ENCODE results near the gene FNDC10. TPM values are rescaled to one million over a fixed set of nuclear protein-coding genes. Genes with fewer than 3 reads are reported as not detected.

Gene FNDC10
- total RNA-seq, 4 donors from 2014 or later: 1.9 to 2.6 (median 2.2) TPM; not detected in 1

DNA sequence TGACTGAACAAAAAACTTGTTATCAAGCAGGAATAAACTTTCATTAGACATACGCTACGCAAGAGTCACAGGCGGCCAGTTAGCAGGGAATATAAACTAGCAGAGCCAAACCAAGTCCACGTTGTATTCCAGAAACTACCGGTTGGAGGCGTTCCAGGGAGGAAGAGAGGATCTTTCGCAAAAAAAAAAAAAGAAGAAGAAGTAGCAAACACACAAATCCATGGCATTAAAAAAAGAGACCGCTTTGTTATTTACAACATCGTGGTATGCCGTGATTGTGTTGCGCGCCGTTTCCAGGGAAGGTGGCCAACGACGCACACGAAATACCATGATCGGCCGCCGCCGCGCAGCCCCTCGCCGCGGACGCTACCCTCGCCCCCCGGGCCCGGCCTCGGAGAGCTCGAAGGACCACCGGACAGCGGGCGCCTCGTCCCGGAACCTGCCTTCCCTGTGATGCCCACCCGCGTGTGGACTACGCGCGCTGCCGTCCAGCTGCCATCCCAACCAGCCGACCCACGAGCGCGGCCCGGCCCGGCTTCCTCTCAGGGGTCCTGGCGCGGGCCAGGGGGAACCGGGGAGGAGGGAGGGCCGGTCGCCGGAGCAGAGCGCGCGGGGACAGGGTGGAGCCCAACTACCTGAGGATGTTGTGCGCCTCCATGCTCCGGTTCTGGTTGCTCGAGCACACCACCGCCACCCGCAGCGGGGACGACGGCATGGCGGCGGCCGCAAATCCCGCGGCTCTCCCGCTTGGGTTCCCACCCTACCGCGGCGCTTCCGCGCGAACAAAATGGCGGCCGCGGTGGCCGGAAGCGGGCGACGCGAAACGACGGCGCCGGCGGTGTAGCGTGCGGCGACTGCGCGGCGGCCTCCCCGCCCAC lies 25.9 kb downstream of the FNDC10 start:
- DNase-seq (ENCODE audit: low spot score) (no peak), ATAC-seq (ENCODE audit: low FRiP score) (peak; percentile 79)
- TF ChIP-seq CTCF (IDR thresholded peaks at IDR 0.05): no peak

DNA sequence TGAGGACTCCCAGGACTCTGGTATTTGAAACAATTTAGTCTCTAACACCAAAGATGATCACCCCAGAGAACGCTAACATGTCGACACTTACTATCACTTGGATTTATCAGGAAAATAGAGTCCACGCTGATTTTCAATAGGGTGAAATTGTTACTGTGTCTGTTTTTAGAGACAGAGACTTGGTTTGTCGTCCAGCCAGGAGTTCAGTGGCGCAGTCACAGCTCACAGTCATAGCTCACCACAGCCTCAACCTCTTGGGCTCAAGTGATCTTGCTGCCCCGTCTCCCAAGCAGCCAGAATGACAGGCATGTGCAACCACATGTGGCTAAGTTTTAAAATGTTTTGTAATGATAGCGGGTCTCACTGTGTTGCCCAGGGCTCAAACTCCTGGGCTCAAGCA lies 30.6 kb downstream of the FNDC10 start:
- DNase-seq (ENCODE audit: low spot score) (no peak), ATAC-seq (ENCODE audit: low FRiP score) (no peak)
- TF ChIP-seq CTCF (IDR thresholded peaks at IDR 0.05): no peak

- no peak for TF ChIP-seq CTCF (IDR thresholded peaks at IDR 0.05)
- ATAC-seq (ENCODE audit: low FRiP score) (no peak), DNase-seq (ENCODE audit: low spot score) (no peak)
These were observed 32.0 kb downstream of the FNDC10 start for GRCh38 chr1:1567891-1568291.

DNA sequence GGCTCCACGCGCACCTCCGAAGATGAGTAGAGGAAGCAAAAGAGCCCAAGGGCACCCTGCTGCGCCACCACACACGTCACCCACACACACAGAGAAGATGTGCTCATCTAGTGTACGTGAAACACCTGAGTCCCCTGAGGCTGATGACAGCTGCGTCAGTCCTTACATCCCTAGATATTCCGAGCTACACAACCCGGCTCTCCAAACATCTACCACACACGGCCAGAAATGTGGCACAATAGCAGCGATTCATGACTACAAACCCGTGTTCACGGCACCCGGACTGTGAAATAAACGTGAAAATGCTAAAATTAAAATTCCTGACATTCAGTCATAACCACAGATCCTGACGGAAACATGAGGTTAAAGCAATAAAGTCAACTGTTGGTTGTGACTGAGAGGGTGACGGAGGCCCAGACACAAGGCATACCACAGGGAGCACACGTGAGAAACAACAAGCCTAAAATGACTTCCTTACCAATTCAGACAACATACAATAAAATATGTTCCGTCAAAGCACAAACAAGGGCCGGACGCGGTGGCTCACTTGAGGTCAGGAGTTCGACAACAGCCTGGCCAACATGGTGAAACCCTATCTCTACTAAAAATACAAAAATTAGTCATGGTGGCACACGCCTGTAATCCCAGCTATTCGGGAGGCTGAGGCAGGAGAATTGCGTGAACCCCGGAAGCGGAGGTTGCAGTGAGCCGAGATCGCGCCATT lies 32.6 kb downstream of the FNDC10 start:
- TF ChIP-seq CTCF (IDR thresholded peaks at IDR 0.05): no peak
- ATAC-seq (ENCODE audit: low FRiP score): no peak
- DNase-seq (ENCODE audit: low spot score): no peak

DNA sequence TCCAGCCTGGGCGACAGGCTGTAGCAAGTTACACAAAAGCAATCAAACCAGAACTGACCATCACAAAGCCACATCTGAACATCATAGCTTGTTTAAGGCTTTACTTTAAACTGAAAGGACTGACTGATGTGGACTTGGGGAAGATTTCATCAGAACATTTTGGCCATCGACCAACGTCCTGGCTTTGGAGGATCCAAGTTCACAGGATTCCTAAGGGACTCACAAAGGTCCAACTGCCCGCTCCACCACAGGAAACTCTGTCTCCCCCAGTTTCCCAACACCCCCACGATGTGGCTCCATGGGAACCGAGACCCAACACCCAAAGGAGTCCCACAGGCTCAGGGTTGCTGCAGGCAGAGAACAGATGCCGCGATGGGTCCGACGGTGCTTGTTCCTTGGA lies 34.6 kb downstream of the FNDC10 start:
- TF ChIP-seq CTCF (IDR thresholded peaks at IDR 0.05): no peak
- no peak for ATAC-seq (ENCODE audit: low FRiP score)
- DNase-seq (ENCODE audit: low spot score): no peak

DNA sequence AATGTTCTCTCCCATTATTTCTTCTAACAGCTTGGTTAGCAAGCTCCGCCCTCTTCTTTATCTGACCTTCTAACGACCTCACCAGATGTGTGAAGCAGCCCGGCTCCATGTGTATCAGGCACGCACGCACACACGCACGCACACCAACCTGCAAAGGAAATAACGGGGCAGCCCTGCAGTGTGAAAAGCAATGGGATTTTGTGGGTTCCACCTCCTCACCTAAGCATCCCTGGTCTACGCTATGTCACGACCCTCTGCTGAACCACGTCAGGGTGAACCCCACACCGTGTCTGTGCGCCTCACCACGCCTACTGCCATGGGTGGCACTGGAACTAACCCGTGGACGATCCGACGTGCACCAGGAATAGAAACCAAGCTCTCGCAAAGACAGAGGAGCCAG lies 35.7 kb downstream of the FNDC10 start:
- TF ChIP-seq CTCF (IDR thresholded peaks at IDR 0.05): no peak
- DNase-seq (ENCODE audit: low spot score) (no peak), ATAC-seq (ENCODE audit: low FRiP score) (no peak)
